GM12801 (cell line): ENCODE measurements around the gene MEX3D.

Experiments
- TF ChIP-seq, protein P1 (sequence below): IDR thresholded peaks from one replicate; pipeline ENCODE4 v1.5.1; 2011; ENCODE audit warnings: control low read depth; ENCODE audit not compliant: insufficient read length; ENCODE audit errors: extremely low read depth

Gene MEX3D

GRCh38 chr19:1591421-1592023, 23.4 kb upstream of the MEX3D start:
- TF ChIP-seq, protein P1, sequence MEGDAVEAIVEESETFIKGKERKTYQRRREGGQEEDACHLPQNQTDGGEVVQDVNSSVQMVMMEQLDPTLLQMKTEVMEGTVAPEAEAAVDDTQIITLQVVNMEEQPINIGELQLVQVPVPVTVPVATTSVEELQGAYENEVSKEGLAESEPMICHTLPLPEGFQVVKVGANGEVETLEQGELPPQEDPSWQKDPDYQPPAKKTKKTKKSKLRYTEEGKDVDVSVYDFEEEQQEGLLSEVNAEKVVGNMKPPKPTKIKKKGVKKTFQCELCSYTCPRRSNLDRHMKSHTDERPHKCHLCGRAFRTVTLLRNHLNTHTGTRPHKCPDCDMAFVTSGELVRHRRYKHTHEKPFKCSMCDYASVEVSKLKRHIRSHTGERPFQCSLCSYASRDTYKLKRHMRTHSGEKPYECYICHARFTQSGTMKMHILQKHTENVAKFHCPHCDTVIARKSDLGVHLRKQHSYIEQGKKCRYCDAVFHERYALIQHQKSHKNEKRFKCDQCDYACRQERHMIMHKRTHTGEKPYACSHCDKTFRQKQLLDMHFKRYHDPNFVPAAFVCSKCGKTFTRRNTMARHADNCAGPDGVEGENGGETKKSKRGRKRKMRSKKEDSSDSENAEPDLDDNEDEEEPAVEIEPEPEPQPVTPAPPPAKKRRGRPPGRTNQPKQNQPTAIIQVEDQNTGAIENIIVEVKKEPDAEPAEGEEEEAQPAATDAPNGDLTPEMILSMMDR, result no peak

DNA sequence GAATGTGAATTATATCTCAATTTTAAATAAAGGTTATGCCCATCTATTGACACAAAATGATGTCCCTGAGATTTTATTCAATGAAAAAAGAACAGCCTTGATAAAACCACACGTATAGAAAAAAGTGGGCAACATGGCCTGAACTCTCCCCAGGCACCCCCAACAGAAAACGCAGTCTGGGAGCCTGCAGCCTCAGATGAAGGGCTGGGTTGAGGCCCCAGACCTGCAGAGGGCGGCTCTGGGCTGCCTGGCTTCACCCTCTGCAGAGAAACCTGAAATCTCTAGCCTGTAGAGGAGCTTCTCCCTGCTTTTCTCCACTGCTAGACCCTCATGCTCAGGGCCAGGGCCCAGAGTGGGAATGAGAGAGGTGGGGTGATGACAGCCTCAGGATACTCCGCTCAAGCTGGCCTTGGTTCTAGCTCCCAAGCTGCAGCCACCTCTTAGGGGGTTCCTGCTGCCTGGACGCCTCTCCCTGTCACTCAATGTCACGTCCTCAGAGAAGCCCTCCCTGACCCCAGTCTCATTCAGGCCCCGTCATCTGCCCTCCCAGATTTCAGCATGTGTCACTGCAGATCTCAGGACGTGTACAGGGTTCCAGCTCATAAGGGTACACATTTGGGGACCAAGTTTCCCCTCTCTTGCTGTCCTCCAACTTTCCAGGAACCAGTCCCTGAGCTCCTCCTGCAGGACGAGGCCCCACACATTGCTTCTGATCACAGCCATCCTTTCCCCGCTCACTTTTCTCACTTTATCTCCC, 22.7 kb upstream of the MEX3D start:
- TF ChIP-seq, protein P1, result no peak

DNA sequence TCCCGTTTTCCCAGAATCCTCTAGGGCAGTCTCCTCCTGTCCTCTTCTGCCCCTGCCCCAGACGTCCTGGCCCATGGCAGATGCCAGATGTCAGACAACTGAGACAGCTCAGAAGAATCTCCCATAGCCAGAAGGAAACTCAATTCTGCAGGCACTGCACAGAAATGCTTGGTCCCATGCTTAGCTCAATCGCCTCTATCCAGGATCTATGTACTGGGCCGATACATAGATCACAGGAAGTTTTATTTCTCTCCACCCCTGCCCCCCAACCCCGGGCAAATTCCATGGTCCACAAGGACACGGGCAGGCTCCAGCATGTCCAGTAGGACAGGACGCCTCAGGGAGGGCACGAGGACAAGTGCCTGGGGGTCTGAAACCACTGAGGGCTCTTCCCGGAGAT, 19.7 kb upstream of the MEX3D start:
- TF ChIP-seq, protein P1, result no peak

GRCh38 chr19:1585243-1585580, 17.1 kb upstream of the MEX3D start:
- TF ChIP-seq, protein P1, result no peak

DNA sequence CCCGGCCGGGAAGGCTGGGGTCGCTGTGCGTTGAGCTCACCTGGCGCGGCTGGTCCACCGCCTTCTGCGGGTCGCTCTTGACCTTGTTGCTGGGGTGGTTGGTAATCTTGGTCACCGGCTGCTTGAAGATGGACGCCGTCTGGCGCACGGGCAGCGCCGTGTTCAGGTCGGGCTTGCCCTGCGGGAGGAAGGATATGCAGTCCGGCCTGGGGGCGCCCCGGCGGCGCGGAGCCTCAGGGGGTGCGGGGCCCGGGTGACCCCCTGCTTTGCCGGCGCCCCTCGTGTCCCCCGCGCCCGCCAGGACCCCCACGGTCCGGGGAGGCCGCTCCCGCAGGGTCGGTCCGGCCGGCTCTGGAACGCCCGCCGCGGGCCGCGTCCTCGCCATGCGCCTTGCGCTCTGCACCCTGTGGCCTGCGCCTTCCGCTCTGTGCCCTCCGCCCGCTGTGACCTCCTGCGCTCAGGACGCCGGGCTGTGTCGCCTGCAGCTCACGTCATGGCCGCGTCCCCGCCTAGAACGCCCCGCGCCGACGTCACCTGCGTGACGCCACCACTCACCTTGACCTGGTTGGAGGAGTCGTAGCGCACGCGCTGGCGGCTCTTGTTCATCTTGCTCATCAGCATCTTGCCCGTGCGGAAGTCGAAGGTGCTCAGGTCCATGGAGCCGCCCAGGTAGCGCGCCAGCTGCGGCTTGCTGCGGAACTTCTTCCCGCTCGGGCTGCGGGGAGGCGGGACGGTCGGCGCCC, 16.5 kb upstream of the MEX3D start:
- TF ChIP-seq, protein P1, result no peak

DNA sequence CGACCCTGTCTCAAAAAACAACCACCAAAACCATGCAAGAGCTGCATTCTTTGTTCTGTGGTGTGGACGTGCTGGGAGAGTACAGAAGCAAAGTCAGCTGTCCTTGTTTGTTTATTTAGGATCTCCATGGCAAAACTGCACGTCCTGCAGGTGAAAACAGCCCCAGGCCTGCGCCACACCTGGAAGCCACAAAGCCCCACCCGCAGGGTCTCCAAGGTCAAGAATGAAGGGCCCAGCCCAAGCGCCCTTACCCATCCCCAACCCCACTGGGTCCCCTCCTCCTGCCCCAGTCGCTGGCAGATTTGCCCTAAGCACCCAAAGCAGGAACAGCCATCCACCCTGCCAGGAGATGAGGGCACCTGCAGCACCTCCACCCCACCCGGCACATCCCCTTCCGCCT, 14.1 kb upstream of the MEX3D start:
- TF ChIP-seq, protein P1, result no peak

DNA sequence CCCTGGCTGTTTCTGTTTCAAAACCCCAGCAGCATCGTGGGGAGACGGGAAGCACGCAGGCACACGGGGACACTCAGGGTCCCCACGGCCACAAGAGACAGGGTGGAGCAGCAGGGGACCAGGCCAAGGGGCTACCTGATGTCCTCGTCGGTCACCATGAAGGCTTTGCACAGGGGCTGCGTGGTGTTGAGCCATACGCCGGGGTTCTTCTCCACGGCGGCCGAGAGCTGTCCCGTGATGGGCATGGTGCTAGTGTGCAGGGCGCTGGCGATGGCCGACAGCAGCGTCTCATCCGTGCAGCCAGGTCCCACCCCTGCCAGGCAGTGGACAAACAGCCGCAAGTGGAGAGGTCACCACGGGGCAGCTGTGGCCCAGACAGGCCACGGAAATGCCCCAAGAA, 12.8 kb upstream of the MEX3D start:
- TF ChIP-seq, protein P1, result no peak
